Body of pancreas (tissue), 4 donors: ENCODE data around the gene FAM234A. TPM values are rescaled to one million over a fixed set of nuclear protein-coding genes. Genes with fewer than 3 reads are reported as not detected.

ENCODE experiments used
- ATAC-seq: fragments of 150-250 bp; one replicate; pipeline ENCODE4 v1.9.1; 2016
- DNase-seq, 4 donors: peaks; one replicate each; pipeline ENCODE4 v3.0.0-alpha.2; 2019
- H3K27ac ChIP-seq, 4 donors: fragments of 200-600 bp; sonication (generic); 1 replicate in 3 of 4; 2 replicates in 1 of 4; pipeline versions ENCODE4 v1.5.1 to v1.6.1; 2016 to 2019; ENCODE audit warnings: mild to moderate bottlenecking in 1 of 4, mixed read lengths in 1 of 4, moderate library complexity in 1 of 4
- H3K27me3 ChIP-seq, 2 donors: fragments of 200-600 bp; sonication (generic); one replicate each; pipeline ENCODE4 v1.6.0; 2016; ENCODE audit warnings: mild to moderate bottlenecking in 1 of 2
- H3K36me3 ChIP-seq, 2 donors: fragments of 200-600 bp; sonication (generic); replicated peaks in 1 of 2; 2 replicates each; pipeline ENCODE4 v1.5.1; 2016; ENCODE audit warnings: low read depth in 2 of 2; ENCODE audit not compliant: insufficient read depth in 1 of 2
- H3K4me1 ChIP-seq: fragments of 200-600 bp; sonication (generic); one replicate; pipeline ENCODE4 v1.6.0; 2016
- H3K4me3 ChIP-seq, 2 donors: fragments of 200-600 bp; sonication (generic); 1 replicate in 1 of 2; 2 replicates in 1 of 2; pipeline ENCODE4 v1.5.1; 2016 to 2019
- H3K9me3 ChIP-seq, 3 donors: fragments of 200-600 bp; sonication (generic); 1 replicate in 2 of 3; 2 replicates in 1 of 3; pipeline ENCODE4 v1.5.1; 2016
- POLR2A ChIP-seq, 3 donors: fragments of 450-650 bp; IDR thresholded peaks; one replicate each; pipeline ENCODE4 v1.6.1; 2016; ENCODE audit warnings: antibody characterized with exemption in 3 of 3, mild to moderate bottlenecking in 2 of 3
- WGBS, 2 donors: methylation state at CpG; one replicate each; pipeline ENCODE4 v1.1.5; 2017; 5-methylcytosine and 5-hydroxymethylcytosine counted together
- intact Hi-C: fragments of 100-400 bp; cut with DNase I; formaldehyde crosslinking; loops from one replicate; pipeline ENCODE4 v1.15.1; 2023
- total RNA-seq, 2 donors: library from RNA; depleted of rRNA; stranded (reverse); fragments of >200 nt; gene quantifications; one replicate each; pipeline ENCODE4 v1.1.0, GENCODE V29; 2016
- TF ChIP-seq, protein P1 (sequence below), 7 experiments: fragments of 450-650 bp in 4 of 7; fragments of 200-600 bp in 3 of 7; sonication (generic) in 3 of 7; IDR thresholded peaks; one replicate each; pipeline ENCODE4 v1.5.1; 2016 to 2019; ENCODE audit warnings: antibody characterized with exemption in 7 of 7

Gene FAM234A, protein sequence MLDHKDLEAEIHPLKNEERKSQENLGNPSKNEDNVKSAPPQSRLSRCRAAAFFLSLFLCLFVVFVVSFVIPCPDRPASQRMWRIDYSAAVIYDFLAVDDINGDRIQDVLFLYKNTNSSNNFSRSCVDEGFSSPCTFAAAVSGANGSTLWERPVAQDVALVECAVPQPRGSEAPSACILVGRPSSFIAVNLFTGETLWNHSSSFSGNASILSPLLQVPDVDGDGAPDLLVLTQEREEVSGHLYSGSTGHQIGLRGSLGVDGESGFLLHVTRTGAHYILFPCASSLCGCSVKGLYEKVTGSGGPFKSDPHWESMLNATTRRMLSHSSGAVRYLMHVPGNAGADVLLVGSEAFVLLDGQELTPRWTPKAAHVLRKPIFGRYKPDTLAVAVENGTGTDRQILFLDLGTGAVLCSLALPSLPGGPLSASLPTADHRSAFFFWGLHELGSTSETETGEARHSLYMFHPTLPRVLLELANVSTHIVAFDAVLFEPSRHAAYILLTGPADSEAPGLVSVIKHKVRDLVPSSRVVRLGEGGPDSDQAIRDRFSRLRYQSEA
- total RNA-seq = 10 to 100 TPM; 44.2 to 50.8 TPM

DNA sequence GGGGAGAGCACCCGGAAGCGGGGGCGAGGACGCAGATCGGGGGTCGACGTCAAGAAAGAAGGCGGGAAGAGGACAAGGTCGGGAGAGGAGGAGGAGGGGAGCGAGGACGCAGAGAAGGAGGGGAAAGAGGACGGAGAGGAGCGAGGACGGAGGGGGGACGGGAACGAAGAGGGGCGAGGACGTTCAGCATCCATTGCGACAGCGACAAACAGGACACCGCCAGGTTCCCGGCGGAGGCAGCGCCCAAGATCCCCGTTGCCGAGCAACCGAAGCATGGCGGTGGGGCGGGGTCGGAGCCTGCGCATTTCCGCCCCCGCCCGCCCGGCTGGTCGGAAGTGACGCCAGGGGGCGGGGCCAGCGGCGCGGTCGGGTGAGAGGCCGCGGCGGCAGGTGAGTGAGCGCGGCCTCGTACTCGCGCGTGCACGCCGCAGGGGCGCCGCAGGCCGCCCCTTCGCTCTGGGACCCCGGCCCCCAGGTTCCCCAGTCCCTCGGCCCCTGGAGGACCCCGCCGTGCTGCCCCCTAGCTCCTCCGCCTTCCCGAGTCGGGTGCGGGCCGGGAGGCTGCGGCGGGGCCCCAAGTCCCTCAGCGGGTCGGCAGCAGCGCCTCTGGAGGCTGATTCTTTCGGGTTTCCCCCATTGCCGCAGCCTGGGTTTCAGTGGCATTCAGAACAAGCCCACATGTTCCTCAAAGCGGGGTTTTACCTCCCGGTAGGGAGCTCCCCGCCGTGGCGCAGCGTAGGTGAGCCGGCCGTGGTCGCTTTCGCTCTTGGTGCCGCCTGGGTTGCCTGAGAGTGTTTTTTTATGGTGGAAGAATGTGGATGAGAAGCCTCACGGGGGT is at the start of gene FAM234A:
Gene FAM234A, plus strand, starts transcription at position 354 of the 838 bp plus-strand sequence. CDS start 19,593 bp downstream, outside the sequence.
- ATAC-seq = peak; percentile 91
- H3K27me3 ChIP-seq = no peaks in the 10 kb centered on the region
- H3K27ac ChIP-seq = peak within 1 kb of the TSS; percentile 84 to 100 (median 93)
- TF ChIP-seq, protein P1, sequence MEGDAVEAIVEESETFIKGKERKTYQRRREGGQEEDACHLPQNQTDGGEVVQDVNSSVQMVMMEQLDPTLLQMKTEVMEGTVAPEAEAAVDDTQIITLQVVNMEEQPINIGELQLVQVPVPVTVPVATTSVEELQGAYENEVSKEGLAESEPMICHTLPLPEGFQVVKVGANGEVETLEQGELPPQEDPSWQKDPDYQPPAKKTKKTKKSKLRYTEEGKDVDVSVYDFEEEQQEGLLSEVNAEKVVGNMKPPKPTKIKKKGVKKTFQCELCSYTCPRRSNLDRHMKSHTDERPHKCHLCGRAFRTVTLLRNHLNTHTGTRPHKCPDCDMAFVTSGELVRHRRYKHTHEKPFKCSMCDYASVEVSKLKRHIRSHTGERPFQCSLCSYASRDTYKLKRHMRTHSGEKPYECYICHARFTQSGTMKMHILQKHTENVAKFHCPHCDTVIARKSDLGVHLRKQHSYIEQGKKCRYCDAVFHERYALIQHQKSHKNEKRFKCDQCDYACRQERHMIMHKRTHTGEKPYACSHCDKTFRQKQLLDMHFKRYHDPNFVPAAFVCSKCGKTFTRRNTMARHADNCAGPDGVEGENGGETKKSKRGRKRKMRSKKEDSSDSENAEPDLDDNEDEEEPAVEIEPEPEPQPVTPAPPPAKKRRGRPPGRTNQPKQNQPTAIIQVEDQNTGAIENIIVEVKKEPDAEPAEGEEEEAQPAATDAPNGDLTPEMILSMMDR (IDR thresholded peaks at IDR 0.05) = peak in 6 of 7 experiments; percentile 17 to 57 (median 45)
- peak; percentile 86 to 92 (median 87) for TF ChIP-seq POLR2A (IDR thresholded peaks at IDR 0.05)
- intact Hi-C loops = no loop called here
- peak; percentile 95 to 97 (median 96) for DNase-seq
- H3K4me3 ChIP-seq = peak within 1 kb of the TSS; percentile 11 to 82
- 0% methylated on average over 41 to 72 of the region's 85 CpGs for WGBS, 2 donors
- H3K9me3 ChIP-seq = no peaks in the 10 kb centered on the region
- no peaks in the 10 kb centered on the region for H3K36me3 ChIP-seq
- H3K4me1 ChIP-seq = peaks cover 17% of the 10 kb centered on the region

DNA sequence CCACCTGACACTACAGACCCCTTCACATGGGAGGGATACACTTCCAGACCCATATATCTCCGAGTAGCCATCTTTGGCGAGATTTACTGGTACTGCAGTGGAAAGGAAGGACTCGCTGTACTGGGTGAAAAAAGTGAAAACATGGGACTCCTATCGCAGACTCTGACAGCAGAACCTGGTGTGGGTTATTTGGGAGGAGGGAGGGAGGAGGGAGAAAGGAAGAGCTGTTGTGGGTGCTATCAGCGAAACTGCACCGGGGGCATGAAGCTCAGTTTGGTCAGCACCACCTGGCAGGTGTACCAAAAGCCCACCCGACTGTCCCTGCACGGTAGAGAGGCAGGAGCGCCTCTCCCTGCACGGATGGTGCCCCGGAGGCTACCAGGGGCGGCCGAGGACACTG is 49.4 kb upstream of the FAM234A start:
- TF ChIP-seq, protein P1 (IDR thresholded peaks at IDR 0.05) = no peak
- TF ChIP-seq POLR2A (IDR thresholded peaks at IDR 0.05) = no peak
- Histone ChIP-seq H3K27ac (no peak overlapping the region), H3K4me1 (peaks cover 16% of the 10 kb centered on the region), H3K9me3 (no peaks in the 10 kb centered on the region), H3K27me3 (peaks cover 0 to 1% of the 10 kb centered on the region in 2 donors), H3K4me3 (no peak overlapping the region), H3K36me3 (peaks cover 0 to 19% of the 10 kb centered on the region in 2 donors)
- 87 to 88% methylated on average over 10 to 13 of the region's 13 CpGs for WGBS, 2 donors
- ATAC-seq (no peak), DNase-seq (no peak)
- intact Hi-C loops = no loop called here

DNA sequence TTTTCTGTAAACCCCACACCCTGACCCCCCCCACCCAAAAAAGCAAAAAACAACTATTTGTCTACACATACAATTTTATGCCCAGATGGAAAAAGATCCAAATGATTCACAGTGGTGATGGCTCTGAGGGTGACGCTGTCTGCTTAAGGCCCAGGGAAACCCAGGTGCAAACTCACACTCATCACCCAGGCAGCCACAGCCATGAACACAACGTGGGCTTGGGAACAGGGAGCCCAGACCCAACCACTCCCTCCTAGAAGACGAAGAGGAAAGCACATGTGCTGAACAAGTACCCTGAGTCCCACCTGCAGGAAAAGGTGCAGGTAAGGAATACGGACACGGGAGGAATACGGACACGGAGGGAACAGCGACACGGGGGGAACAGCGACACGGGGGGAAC is 48.9 kb upstream of the FAM234A start:
- 79 to 84% methylated on average over 8 of the region's 11 CpGs for WGBS, 2 donors
- no peak for ATAC-seq
- H3K27ac ChIP-seq = no peak overlapping the region

DNA sequence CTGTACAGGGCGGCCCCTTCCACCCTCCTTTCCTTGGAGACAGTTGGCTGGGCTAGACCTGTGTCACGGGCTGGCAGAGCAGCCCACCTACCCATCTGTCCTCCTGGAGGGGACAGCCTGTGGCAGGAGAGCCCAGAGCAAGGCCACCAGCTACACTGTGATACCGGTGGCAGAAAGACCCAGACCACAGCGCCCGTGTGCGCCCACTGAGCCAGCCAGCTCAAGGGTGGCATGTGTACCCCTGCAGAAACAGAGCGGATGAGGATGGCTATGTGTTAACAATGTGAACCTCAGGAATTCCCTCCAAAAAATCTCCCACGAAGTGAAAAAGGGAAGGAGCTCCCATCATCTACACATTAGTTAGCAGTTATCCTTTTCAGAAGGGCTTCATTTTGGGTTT is 47.3 kb upstream of the FAM234A start:
- intact Hi-C loops = no loop called here
- TF ChIP-seq, protein P1 (IDR thresholded peaks at IDR 0.05) = no peak
- no peak for TF ChIP-seq POLR2A (IDR thresholded peaks at IDR 0.05)
- no peak overlapping the region for H3K27ac ChIP-seq
- no peaks in the 10 kb centered on the region for H3K4me1 ChIP-seq
- H3K36me3 ChIP-seq = peaks cover 0 to 31% of the 10 kb centered on the region in 2 donors
- no peak overlapping the region for H3K4me3 ChIP-seq
- 93 to 96% methylated on average over 4 to 8 of the region's 8 CpGs for WGBS, 2 donors
- no peak for DNase-seq
- no peak for ATAC-seq
- H3K9me3 ChIP-seq = no peaks in the 10 kb centered on the region
- no peaks in the 10 kb centered on the region for H3K27me3 ChIP-seq

More for the DNA sequence above, 48.9 kb upstream of the FAM234A start:
- intact Hi-C loops = no loop called here
- peaks cover 0 to 22% of the 10 kb centered on the region in 2 donors for H3K36me3 ChIP-seq
- TF ChIP-seq, protein P1 (IDR thresholded peaks at IDR 0.05) = no peak
- TF ChIP-seq POLR2A (IDR thresholded peaks at IDR 0.05) = no peak
- no peaks in the 10 kb centered on the region for H3K27me3 ChIP-seq
- H3K4me1 ChIP-seq = peaks cover 11% of the 10 kb centered on the region
- DNase-seq = no peak
- no peaks in the 10 kb centered on the region for H3K9me3 ChIP-seq
- H3K4me3 ChIP-seq = no peak overlapping the region
